ENCODE measurements around the gene TXNDC15. TPM values are rescaled to one million over a fixed set of nuclear protein-coding genes. Genes with fewer than 3 reads are reported as not detected.

Gene TXNDC15
- total and polyA plus RNA-seq, 2 of the 13 experiments (the other 11 are each of a cell fraction or from before 2014, with no cell fraction given): 22.2 to 49.9 TPM

- TF ChIP-seq, protein P1, sequence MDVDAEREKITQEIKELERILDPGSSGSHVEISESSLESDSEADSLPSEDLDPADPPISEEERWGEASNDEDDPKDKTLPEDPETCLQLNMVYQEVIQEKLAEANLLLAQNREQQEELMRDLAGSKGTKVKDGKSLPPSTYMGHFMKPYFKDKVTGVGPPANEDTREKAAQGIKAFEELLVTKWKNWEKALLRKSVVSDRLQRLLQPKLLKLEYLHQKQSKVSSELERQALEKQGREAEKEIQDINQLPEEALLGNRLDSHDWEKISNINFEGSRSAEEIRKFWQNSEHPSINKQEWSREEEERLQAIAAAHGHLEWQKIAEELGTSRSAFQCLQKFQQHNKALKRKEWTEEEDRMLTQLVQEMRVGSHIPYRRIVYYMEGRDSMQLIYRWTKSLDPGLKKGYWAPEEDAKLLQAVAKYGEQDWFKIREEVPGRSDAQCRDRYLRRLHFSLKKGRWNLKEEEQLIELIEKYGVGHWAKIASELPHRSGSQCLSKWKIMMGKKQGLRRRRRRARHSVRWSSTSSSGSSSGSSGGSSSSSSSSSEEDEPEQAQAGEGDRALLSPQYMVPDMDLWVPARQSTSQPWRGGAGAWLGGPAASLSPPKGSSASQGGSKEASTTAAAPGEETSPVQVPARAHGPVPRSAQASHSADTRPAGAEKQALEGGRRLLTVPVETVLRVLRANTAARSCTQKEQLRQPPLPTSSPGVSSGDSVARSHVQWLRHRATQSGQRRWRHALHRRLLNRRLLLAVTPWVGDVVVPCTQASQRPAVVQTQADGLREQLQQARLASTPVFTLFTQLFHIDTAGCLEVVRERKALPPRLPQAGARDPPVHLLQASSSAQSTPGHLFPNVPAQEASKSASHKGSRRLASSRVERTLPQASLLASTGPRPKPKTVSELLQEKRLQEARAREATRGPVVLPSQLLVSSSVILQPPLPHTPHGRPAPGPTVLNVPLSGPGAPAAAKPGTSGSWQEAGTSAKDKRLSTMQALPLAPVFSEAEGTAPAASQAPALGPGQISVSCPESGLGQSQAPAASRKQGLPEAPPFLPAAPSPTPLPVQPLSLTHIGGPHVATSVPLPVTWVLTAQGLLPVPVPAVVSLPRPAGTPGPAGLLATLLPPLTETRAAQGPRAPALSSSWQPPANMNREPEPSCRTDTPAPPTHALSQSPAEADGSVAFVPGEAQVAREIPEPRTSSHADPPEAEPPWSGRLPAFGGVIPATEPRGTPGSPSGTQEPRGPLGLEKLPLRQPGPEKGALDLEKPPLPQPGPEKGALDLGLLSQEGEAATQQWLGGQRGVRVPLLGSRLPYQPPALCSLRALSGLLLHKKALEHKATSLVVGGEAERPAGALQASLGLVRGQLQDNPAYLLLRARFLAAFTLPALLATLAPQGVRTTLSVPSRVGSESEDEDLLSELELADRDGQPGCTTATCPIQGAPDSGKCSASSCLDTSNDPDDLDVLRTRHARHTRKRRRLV (CRISPR knock-in tag; IDR thresholded peaks at IDR 0.05): no peak
- TF ChIP-seq ZNF329 (CRISPR knock-in tag; IDR thresholded peaks at IDR 0.05; ENCODE audit: low read depth): no peak
- TF ChIP-seq ZNF674 (CRISPR knock-in tag; IDR thresholded peaks at IDR 0.05; ENCODE audit: low read depth): no peak
- no peak for TF ChIP-seq TEAD3 (CRISPR knock-in tag; optimal IDR thresholded peaks at IDR 0.05; ENCODE audit: borderline replicate concordance)
- no peak for TF ChIP-seq HMGA1 (CRISPR knock-in tag; conservative IDR thresholded peaks at IDR 0.05)
Observed at GRCh38 chr5:134918861-134919260, 44.7 kb downstream of the TXNDC15 start (continued).

DNA sequence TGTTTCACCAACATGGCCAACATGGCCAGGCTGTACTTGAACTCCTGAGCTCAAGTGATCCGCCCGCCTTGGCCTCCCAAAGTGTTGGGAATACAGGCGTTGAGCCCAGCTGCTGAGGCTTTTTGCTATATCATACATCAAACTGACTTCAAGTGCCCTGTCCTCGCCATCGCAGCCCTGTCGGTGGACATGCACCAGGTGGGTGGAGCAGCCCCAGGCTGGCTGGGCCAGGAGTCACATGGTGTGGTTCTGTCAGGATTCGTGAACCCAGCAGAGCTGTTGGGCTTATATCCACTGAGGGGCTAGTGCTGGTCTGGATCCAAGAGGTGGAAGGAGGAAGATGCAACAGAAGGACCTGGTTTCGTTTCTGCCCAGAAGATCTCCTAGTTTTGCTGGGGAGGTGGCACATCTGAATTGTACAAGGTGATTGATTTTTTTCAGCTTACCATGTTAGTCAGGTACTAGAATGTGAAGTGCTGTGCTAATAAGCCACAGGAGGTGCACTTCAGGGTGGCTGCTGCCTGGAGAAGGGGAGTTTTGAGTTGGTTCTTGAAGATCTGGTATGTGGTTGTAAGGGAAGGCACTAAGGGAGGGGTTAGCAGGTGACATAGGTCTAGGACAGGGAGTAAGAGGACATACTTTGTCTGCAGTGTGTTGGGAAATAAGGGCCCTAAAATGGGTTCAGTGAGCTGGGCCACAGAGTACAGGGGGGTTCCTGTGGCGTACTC lies 46.8 kb downstream of the TXNDC15 start:
- H3K4me2 ChIP-seq (ENCODE audit: low read depth, low read length): no peak overlapping the region
- H3K27ac ChIP-seq (ENCODE audit: extremely low read length, insufficient read depth, low read length): no peak overlapping the region
- peaks cover 1 to 23% of the 10 kb centered on the region in 2 experiments; a peak in 2 of 5 replicates for H3K36me3 ChIP-seq (replicated peaks in 1 of 2; ENCODE audit: control insufficient read depth in 1 of 2, insufficient read depth in 2 of 2, low read length in 2 of 2)
- no peak for ATAC-seq
- FAIRE-seq: no peak
- H4K20me1 ChIP-seq (ENCODE audit: insufficient read depth, low read length): no peaks in the 10 kb centered on the region
- ChIA-PET CTCF (ENCODE audit: low intra/inter-chr PET ratio, low total read pairs) (no interaction called here), POLR2A (no interaction called here)
- no peaks in the 10 kb centered on the region for H3K27me3 ChIP-seq (ENCODE audit: control insufficient read depth in 1 of 2, insufficient read depth in 2 of 2, low read length in 2 of 2)
- H3K9ac ChIP-seq (ENCODE audit: insufficient read depth, low read depth, low read length): no peak overlapping the region
- H3K4me3 ChIP-seq (replicated peaks in 1 of 3; ENCODE audit: insufficient read depth in 1 of 3, low read depth in 2 of 3, low read length in 3 of 3): no peak overlapping the region
- in situ Hi-C loops (cut with HindIII; ENCODE audit: extremely low pct_ligation_motif_present, low pct_unique_long_range_greater_than_20kb) (loop anchor here (5.0 kb wide), 1 partner anchor 271 kb away; no protein-coding TSS in a partner anchor), intact Hi-C loops (cut with micrococcal nuclease; ENCODE audit: unreplicated experiment) (no loop called here)
- no peaks in the 10 kb centered on the region for H3K9me3 ChIP-seq (ENCODE audit: low read length)
- no TSS peak for BruUV-seq (replicated peaks)
- H3K4me1 ChIP-seq (ENCODE audit: insufficient read depth, low read length): peaks cover 29% of the 10 kb centered on the region
- H3K79me2 ChIP-seq (ENCODE audit: insufficient read depth, low read length): no peaks in the 10 kb centered on the region
- 97% methylated on average over 8 of the region's 9 CpGs for WGBS (ENCODE audit: low lambda C conversion rate)
- no peak overlapping the region for H2AFZ ChIP-seq (ENCODE audit: low read length)
- no peak for DNase-seq (ENCODE audit: low spot score)
- TF ChIP-seq FOXC1 (CRISPR knock-in tag; IDR thresholded peaks at IDR 0.05; ENCODE audit: borderline replicate concordance) (no peak), ZNF605 (CRISPR knock-in tag; IDR thresholded peaks at IDR 0.05) (no peak), HDAC2 (CRISPR knock-in tag; IDR thresholded peaks at IDR 0.05) (no peak), SMAD1 (CRISPR knock-in tag; IDR thresholded peaks at IDR 0.05; ENCODE audit: borderline replicate concordance, low read depth) (no peak), ZNF510 (CRISPR knock-in tag; IDR thresholded peaks at IDR 0.05; ENCODE audit: low read depth) (no peak), LRRFIP1 (CRISPR knock-in tag; conservative IDR thresholded peaks at IDR 0.05) (no peak), POLR2A (IDR thresholded peaks at IDR 0.05; ENCODE audit: insufficient read depth in 1 of 2, low read depth in 2 of 2, low read length in 2 of 2) (no peak), TSC22D2 (CRISPR knock-in tag; IDR thresholded peaks at IDR 0.05; ENCODE audit: borderline replicate concordance) (no peak), YY1 (IDR thresholded peaks at IDR 0.05; ENCODE audit: insufficient read depth, insufficient replicate concordance, low read depth, low read length) (no peak), ZFP90 (CRISPR knock-in tag; IDR thresholded peaks at IDR 0.05; ENCODE audit: borderline replicate concordance) (no peak), ZNF333 (CRISPR knock-in tag; IDR thresholded peaks at IDR 0.05; ENCODE audit: borderline replicate concordance) (no peak)

Measured in HepG2 (cell line).